ENCODE data around the gene ABCB11.

- TF ChIP-seq CTCF (IDR thresholded peaks at IDR 0.05; ENCODE audit: insufficient read depth, low read depth, low read length) (no peak), EZH2 (IDR thresholded peaks at IDR 0.05; ENCODE audit: insufficient read depth, low read length) (no peak)
Measured at GRCh38 chr2:168930242-168930641, 100.9 kb downstream of the ABCB11 start.
